Left hindlimb (tissue), 1 donor: ENCODE data around the gene RNF32.
"Not testable (repeated sequence)": the region's sequence is repeated elsewhere in the genome, so short reads cannot be mapped to it uniquely, and the experiment has no call there.

Experiments used
- DNase-seq: peaks from one replicate; pipeline ENCODE4 v3.0.0-alpha.2; 2018

RNF32 gene

GRCh38 chr7:156614434-156615264 lies 25.9 kb upstream of the RNF32 start:
- DNase-seq, result no peak

- peak; percentile 44 for DNase-seq
Measured at GRCh38 chr7:156616269-156617202, 24.0 kb upstream of the RNF32 start.

- no peak for DNase-seq
Measured at GRCh38 chr7:156617215-156617614, 23.4 kb upstream of the RNF32 start.

GRCh38 chr7:156618078-156618779 lies 22.3 kb upstream of the RNF32 start:
- DNase-seq, result no peak

GRCh38 chr7:156618780-156619367 lies 21.7 kb upstream of the RNF32 start:
- DNase-seq, result no peak

- not testable (repeated sequence) for DNase-seq
Measured at GRCh38 chr7:156619488-156620290, 20.9 kb upstream of the RNF32 start.

GRCh38 chr7:156620291-156620675 lies 20.3 kb upstream of the RNF32 start:
- no peak for DNase-seq

GRCh38 chr7:156621652-156622051 lies 18.9 kb upstream of the RNF32 start:
- DNase-seq, result no peak

- no peak for DNase-seq
Measured at GRCh38 chr7:156625580-156625979, 15.0 kb upstream of the RNF32 start.

GRCh38 chr7:156626220-156626895 lies 14.2 kb upstream of the RNF32 start:
- no peak for DNase-seq

GRCh38 chr7:156628562-156628961 lies 12.0 kb upstream of the RNF32 start:
- no peak for DNase-seq

- no peak for DNase-seq
Measured at GRCh38 chr7:156629873-156630272, 10.7 kb upstream of the RNF32 start.

GRCh38 chr7:156634117-156634516 lies 6.5 kb upstream of the RNF32 start:
- no peak for DNase-seq

GRCh38 chr7:156635529-156636385 lies 4.8 kb upstream of the RNF32 start:
- no peak for DNase-seq

- DNase-seq, result not testable (repeated sequence)
Measured at GRCh38 chr7:156637093-156637492, 3.5 kb upstream of the RNF32 start.

- no peak for DNase-seq
Measured at GRCh38 chr7:156638443-156639077, 2.0 kb upstream of the RNF32 start.

- no peak for DNase-seq
Measured at GRCh38 chr7:156639426-156640256, 933 bp upstream of the RNF32 start.

- peak; percentile 50 for DNase-seq
Measured at GRCh38 chr7:156640949-156641485, 443 bp downstream of the RNF32 start.
